Brain pericyte (primary cell): ENCODE measurements around the gene TOB2.
"Not testable (repeated sequence)": the region's sequence is repeated elsewhere in the genome, so short reads cannot be mapped to it uniquely, and the experiment has no call there.

Source experiments
- DNase-seq: peaks from one replicate; pipeline ENCODE4 v3.0.0-alpha.2; 2012; ENCODE audit warnings: low read depth, low spot score

Gene TOB2

GRCh38 chr22:41429951-41430332 is 16.7 kb downstream of the TOB2 start:
- no peak for DNase-seq

- no peak for DNase-seq
These were observed 17.2 kb downstream of the TOB2 start for GRCh38 chr22:41429232-41429950.

DNA sequence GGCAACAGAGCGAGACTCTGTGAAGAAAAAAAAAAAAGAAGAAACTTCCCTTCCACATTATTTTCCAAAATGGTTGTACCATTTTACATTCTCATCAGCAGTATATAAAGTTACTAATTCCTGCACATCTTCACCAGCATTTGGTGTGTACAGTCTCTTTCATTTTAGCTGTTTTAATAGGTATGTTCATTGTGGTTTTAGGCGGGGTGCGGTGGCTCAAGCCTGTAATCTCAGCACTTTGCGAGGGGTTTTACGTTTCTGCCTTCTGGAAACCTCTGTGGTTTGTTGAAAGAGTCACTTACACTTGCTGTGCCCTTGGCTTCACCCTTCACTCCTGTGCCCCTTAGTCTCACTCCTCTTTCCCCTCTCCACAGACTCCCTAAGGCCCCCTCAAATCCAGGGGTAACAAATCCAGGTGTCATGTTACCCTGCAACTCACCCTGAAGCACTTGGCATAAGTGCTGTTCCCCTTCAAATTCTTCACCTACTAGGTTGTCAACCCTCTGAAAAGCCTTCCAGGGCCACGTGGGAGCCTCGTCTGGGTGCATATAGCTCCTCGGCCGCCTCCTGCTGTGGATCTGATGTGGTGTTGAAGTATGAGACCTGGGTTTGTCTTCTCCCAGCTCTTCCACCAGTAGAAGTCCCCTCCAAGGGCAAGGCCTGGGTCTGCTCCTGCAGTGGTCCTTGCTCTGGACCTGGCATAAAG is 20.8 kb downstream of the TOB2 start:
- DNase-seq = no peak

DNA sequence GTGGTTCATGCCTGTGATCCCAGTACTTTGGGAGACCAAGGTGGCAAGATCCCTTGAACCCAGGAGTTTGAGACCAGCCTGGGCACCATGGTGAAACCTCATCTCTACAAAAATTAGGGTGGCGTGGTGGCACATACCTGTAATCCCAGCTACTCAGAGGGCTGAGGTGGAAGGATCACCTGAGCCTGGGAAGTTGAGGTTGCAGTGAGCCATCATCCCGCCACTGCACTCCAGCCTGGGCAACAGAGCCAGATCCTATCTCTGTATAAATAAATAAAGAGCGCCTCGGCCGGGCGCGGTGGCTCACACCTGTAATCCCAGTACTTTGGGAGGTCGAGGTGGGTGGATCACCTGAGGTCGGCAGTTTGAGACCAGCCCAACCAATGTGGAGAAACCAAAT is 27.9 kb downstream of the TOB2 start:
- no peak for DNase-seq

DNA sequence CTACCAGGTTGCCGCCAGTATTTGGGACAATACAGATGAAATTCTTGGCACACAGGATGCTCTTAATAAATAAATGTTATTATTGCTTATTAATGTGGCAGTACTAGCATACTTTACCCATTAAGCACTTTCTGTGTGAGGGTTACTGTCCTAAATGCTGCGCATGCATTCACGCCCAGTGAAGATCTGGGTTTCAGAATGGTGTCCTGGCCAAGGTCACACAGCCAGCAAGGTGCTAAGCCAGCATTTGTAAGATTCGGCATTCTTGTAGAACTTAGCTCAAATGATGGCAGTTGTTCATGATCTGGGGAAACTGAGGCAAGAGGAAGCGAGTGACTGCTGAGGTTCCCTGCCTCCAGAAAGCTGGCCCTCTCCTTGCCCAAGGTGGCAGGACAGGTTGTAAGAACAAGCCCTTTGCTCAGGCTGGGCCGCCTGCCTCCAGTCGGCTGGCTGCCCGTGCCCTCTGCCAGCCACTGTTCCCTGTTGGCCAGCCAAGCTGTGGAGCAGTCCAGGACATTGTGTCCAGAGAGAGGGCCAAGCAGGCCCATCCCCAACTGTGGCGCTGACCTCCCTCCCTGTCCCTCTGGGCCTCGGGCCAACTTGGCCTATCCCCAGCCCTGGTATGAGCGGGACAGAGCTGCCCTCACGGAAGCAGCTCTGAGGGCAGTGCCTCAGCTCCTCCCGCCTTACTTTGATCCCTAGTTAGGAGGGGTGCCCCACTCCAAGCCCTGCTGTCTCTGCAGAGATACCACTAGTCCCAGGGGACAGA is 28.8 kb downstream of the TOB2 start:
- DNase-seq = no peak

DNA sequence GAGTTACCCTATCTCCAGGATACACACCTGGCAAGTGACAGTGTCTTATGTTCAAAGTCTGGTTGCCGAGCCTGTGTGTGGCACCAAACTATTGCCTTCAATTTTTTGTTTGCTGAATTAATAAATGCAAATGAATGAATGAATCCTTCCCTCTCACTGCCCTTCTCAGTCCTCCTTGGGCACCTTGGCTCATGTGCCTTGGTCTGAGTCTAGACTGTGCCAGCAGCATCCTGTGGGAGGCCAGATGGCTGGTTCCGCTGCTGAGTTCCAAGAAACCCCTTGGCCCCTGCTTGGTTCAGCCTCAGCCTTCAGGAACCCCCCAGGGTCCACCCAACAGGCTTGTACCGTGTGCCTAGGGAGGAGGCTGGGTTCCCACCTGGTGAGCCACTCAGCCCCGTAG is 31.0 kb downstream of the TOB2 start:
- DNase-seq = no peak

GRCh38 chr22:41411021-41411851 is 35.4 kb downstream of the TOB2 start:
- no peak for DNase-seq

DNA sequence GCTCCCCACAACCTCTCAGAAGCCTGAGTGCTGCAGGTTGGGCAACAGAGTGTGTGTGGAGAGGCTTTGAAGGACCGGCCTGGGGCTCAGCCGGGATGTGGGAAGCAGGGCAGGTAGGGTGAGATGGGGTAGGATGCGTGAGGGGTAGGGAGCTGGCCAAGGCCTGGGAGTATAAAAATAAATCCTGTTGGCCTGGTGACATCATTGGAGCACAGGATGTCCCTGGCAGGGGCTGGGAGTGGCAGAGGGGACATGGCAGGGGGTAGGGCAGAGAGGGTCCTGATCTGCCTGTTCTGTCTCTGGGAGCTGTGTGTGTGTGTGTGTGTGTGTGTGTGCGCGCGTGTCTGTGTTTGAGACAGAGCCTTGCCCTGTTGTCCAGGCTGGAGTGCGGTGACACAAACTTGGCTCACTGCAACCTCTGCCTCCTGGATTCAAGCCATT is 36.3 kb downstream of the TOB2 start:
- no peak for DNase-seq

GRCh38 chr22:41408665-41409064 is 37.9 kb downstream of the TOB2 start:
- DNase-seq = no peak

- DNase-seq = no peak
These were observed 39.2 kb downstream of the TOB2 start for GRCh38 chr22:41407433-41407832.

DNA sequence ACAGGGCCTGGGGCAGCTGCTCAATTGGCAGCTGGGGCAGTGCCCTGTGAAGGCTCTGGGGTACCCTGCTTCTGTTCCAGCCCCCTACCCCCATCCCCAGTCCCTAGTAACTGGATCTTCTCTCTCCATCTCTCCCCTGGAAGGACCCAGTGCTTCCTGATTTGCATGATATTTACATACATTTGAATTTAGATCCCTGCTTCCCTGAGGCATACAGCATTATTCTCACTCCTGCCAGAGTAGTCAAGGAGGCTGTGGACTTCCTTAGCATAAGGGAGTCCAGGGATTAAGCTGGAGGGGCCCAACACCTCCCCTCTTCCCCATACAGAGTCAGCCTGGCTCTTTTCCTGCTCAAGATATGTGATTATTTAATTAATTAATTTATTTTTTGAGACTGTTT is 40.2 kb downstream of the TOB2 start:
- no peak for DNase-seq

GRCh38 chr22:41405588-41405987 is 41.0 kb downstream of the TOB2 start:
- DNase-seq = no peak

- peak; percentile 77 for DNase-seq
These were observed 42.9 kb downstream of the TOB2 start for GRCh38 chr22:41403532-41404318.

- DNase-seq = not testable (repeated sequence)
These were observed 43.8 kb downstream of the TOB2 start for GRCh38 chr22:41402851-41403250.

DNA sequence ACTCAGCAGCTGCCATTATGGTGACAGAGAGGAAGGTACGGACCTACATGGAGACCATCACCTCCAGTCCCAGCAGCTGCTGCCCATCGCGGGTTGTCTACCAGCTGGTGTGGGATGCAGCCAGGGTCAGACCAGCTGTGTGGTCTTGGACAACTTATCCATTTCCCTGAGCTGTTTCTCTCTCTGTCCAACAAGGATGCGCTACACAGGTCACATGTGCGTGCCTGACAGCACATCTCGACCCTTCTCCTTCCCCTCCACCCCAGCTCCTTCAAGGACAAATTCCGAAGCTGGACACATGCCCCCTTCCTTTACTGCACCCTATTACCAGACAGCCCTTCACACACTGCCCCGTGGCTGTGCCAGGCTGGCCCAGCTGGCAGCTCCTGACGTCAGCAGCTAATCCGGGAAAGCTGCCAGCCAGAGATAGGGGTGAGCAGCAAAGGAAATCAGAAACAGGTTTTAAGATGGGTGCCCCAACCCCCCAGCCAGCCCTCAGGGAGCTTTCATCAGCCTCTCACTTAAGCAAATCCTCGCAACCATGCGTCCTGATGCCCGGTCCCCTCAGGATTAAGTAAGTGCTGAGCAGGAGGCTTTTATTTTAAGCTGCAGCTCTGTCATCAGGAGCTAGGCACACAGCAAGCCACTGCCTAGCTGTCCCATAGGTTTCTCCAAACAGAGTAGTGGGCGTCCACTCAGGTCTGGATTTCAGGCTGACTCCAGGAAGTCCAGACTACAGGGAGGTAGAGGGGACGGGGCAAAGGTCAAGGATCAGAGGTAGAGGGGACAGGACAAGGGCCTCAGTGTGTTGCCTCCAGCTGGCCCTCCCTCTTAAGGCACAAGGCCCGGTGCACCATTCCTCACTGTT is 44.6 kb downstream of the TOB2 start:
- DNase-seq = peak; percentile 77

DNA sequence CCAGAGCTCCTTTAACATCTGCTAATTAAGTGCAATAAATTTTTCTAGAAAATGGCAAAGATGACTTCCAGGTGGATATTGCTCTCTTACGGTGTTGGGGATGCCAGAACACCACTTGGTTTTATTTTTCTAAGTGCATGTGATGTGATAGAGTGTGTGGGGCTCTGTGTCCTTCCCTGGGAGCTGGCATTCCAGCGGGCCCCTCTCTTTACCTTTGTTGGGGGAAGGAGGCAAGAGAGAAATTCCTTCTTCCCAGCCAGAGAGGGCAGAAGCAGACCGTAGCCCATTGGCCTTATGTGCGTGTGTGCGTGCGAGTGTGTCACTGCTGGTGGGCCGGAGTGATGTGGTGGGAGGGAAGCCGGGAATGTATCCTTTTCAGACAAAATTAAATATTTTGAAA is 47.7 kb downstream of the TOB2 start:
- DNase-seq = no peak

GRCh38 chr22:41397143-41397811 is 49.3 kb downstream of the TOB2 start:
- no peak for DNase-seq

DNA sequence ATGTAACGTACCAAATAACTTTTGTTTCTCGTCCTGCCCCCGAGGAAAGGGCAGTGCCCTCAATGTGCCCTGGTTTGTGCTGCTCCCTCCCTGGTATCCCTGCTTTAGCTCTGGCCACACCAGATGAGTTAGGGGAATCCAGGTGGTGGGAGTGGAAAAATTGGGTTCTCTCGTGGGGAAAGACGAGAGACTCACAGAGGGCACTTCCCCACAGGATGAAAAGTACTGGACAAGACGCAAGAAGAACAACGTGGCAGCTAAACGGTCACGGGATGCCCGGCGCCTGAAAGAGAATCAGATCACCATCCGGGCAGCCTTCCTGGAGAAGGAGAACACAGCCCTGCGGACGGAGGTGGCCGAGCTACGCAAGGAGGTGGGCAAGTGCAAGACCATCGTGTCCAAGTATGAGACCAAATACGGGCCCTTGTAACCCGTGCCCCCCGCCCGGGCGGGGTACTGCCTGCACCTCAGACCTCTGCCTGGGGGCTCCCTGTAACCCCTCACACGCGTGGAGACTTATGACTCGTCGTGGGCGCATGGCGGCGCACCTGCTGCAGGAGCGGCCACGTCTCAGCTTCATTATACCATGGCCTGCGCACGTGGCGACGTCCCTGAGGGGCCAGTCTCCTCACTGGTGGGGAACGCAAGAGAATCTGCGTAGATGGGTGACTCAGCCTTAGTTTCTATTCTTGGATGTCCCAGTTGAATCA is 50.9 kb downstream of the TOB2 start:
- no peak for DNase-seq

DNA sequence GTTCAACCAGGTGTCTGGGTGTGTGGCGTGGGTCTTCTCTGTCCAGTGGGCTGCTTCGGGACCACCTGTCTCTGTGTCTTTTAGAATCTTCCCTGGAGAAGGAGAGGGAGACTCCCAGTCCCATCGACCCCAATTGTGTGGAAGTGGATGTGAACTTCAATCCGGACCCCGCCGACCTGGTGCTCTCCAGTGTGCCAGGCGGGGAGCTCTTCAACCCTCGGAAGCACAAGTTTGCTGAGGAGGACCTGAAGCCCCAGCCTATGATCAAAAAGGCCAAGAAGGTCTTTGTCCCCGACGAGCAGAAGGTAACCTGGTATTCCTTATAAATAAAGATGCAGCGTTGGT is 52.6 kb downstream of the TOB2 start:
- DNase-seq = no peak
